ENCODE data around the gene STAP2. TPM values are rescaled to one million over a fixed set of nuclear protein-coding genes. Genes with fewer than 3 reads are reported as not detected.

Gene STAP2
- total and polyA plus RNA-seq, 9 of the 15 experiments (the other 6 are each of a cell fraction or from before 2014, with no cell fraction given), result 1.2 to 9.8 (median 4.5) TPM

GRCh38 chr19:4278010-4278409 is 60.6 kb downstream of the STAP2 start:
- no peaks in the 10 kb centered on the region for H3K9me1 ChIP-seq (ENCODE audit: control insufficient read depth, insufficient read depth, low read length)
- in situ Hi-C loops (cut with MboI) (loop anchor here (10.0 kb wide), 1 partner anchor 67 kb away; the partner anchor contains the start of gene MPND), intact Hi-C loops (cut with micrococcal nuclease) (no loop called here)
- H3K9me3 ChIP-seq (replicated peaks; ENCODE audit: control insufficient read depth, insufficient read depth, low read depth, low read length), result no peaks in the 10 kb centered on the region
- H3K79me2 ChIP-seq (ENCODE audit: control insufficient read depth, insufficient read depth, low read length), result no peaks in the 10 kb centered on the region
- no peak overlapping the region for H3K27ac ChIP-seq (ENCODE audit: extremely low read depth, low read depth, low read length)
- 0 out of 2 replicates have a peak, but pooled peaks cover 3% of the 10 kb centered on the region for H4K20me1 ChIP-seq (replicated peaks; ENCODE audit: control insufficient read depth, insufficient read depth, low read length)
- H3K4me1 ChIP-seq (replicated peaks in 1 of 2; ENCODE audit: control insufficient read depth in 2 of 2, insufficient read depth in 2 of 2, low read length in 2 of 2), result peaks cover 0 to 19% of the 10 kb centered on the region in 2 experiments; a peak in 4 of 5 replicates
- H3K36me3 ChIP-seq (ENCODE audit: control insufficient read depth, insufficient read depth, low read length), result no peaks in the 10 kb centered on the region
- ChIA-PET CTCF (ENCODE audit: low intra/inter-chr PET ratio) (no interaction called here), POLR2A (interaction anchor here (0.6 to 1.6 kb wide), 4 partner anchors 10 to 67 kb away, joined by 3 to 4 read pairs (median 3); no protein-coding TSS in a partner anchor)
- no peak overlapping the region for H2AFZ ChIP-seq (ENCODE audit: low read depth, low read length)
- H3K9ac ChIP-seq (ENCODE audit: insufficient read depth in 1 of 2, low read depth in 2 of 2, low read length in 2 of 2), result no peak overlapping the region; a peak in 1 of 4 replicates
- BruUV-seq (replicated peaks), result no TSS peak
- DNase-seq (ENCODE audit: extremely low read depth in 1 of 4, low spot score in 3 of 4) (no peak), ATAC-seq (0 out of 3 replicates have a peak, but pooled peaks have one; percentile 19), FAIRE-seq (no peak)
- WGBS (ENCODE audit: insufficient coverage, low coverage, missing lambda C conversion rate), result 17% methylated on average over 4 of the region's 4 CpGs
- no peak overlapping the region for H3K4me3 ChIP-seq
- H3K4me2 ChIP-seq (ENCODE audit: insufficient read depth, low read length), result no peak overlapping the region
- peaks cover 13 to 22% of the 10 kb centered on the region in 2 experiments; a peak in 4 of 5 replicates for H3K27me3 ChIP-seq (ENCODE audit: control insufficient read depth in 2 of 2, insufficient read depth in 2 of 2, low read length in 2 of 2)
- TF ChIP-seq CEBPZ (IDR thresholded peaks at IDR 0.05; ENCODE audit: borderline replicate concordance, low read depth, low read length) (no peak), HNRNPH1 (optimal IDR thresholded peaks at IDR 0.05; ENCODE audit: low read depth, low read length) (no peak), MAFF (IDR thresholded peaks at IDR 0.05; ENCODE audit: low read length) (no peak), SNIP1 (IDR thresholded peaks at IDR 0.05; ENCODE audit: low read depth) (no peak), ZNF277 (CRISPR knock-in tag; IDR thresholded peaks at IDR 0.05; ENCODE audit: borderline replicate concordance) (no peak), BCOR (IDR thresholded peaks at IDR 0.05) (no peak), NRF1 (conservative IDR thresholded peaks at IDR 0.05 in 1 of 2, IDR thresholded peaks at IDR 0.05 in 1 of 2) (no peak), MYBL2 (IDR thresholded peaks at IDR 0.05; ENCODE audit: low read depth) (no peak), MYBL2 (CRISPR knock-in tag; IDR thresholded peaks at IDR 0.05; ENCODE audit: borderline replicate concordance) (no peak), ZKSCAN3 (CRISPR knock-in tag; IDR thresholded peaks at IDR 0.05) (no peak), RHOXF2B (CRISPR knock-in tag; conservative IDR thresholded peaks at IDR 0.05) (no peak), HDAC2 (IDR thresholded peaks at IDR 0.05) (no peak), RREB1 (CRISPR knock-in tag; IDR thresholded peaks at IDR 0.05) (no peak)
